ENCODE data around the gene ITM2B. TPM values are rescaled to one million over a fixed set of nuclear protein-coding genes. Genes with fewer than 3 reads are reported as not detected.

ITM2B gene
- total and polyA plus RNA-seq, 3 donors from 2014 or later: 330 to 588 (median 351) TPM

GRCh38 chr13:48260970-48261369 lies 28.0 kb downstream of the ITM2B start:
- TF ChIP-seq CTCF (IDR thresholded peaks at IDR 0.05): no peak
- TF ChIP-seq POLR2A (IDR thresholded peaks at IDR 0.05): no peak
- no peaks in the 10 kb centered on the region for H3K9me3 ChIP-seq
- WGBS, 2 donors: 87 to 92% methylated on average over 4 of the region's 4 CpGs
- no peaks in the 10 kb centered on the region for H3K27me3 ChIP-seq
- no peak overlapping the region for H3K4me3 ChIP-seq
- no peaks in the 10 kb centered on the region for H3K36me3 ChIP-seq (ENCODE audit: low read depth, missing control alignments)
- intact Hi-C loops (cut with DNase I; ENCODE audit: low total_unique reads): no loop called here
- DNase-seq: no peak
- H3K4me1 ChIP-seq: no peaks in the 10 kb centered on the region
- no peak overlapping the region for H3K27ac ChIP-seq

- 88 to 97% methylated on average over 1 of the region's 1 CpG for WGBS, 2 donors
- no peak for TF ChIP-seq POLR2A (IDR thresholded peaks at IDR 0.05)
- TF ChIP-seq CTCF (IDR thresholded peaks at IDR 0.05): no peak
- H3K27ac ChIP-seq: no peak overlapping the region
- H3K4me3 ChIP-seq: no peak overlapping the region
- H3K9me3 ChIP-seq: no peaks in the 10 kb centered on the region
- intact Hi-C loops (cut with DNase I; ENCODE audit: low total_unique reads): no loop called here
- no peaks in the 10 kb centered on the region for H3K27me3 ChIP-seq
- H3K36me3 ChIP-seq (ENCODE audit: low read depth, missing control alignments): no peaks in the 10 kb centered on the region
- no peaks in the 10 kb centered on the region for H3K4me1 ChIP-seq
- DNase-seq: no peak
Measured at GRCh38 chr13:48263196-48263595, 30.2 kb downstream of the ITM2B start.

- WGBS, 2 donors: 86 to 94% methylated on average over 2 of the region's 2 CpGs
- DNase-seq: no peak
- H3K4me3 ChIP-seq: no peak overlapping the region
- no peak for TF ChIP-seq CTCF (IDR thresholded peaks at IDR 0.05)
- no peaks in the 10 kb centered on the region for H3K4me1 ChIP-seq
- H3K36me3 ChIP-seq (ENCODE audit: low read depth, missing control alignments): no peaks in the 10 kb centered on the region
- no peaks in the 10 kb centered on the region for H3K9me3 ChIP-seq
- intact Hi-C loops (cut with DNase I; ENCODE audit: low total_unique reads): no loop called here
- no peaks in the 10 kb centered on the region for H3K27me3 ChIP-seq
- no peak overlapping the region for H3K27ac ChIP-seq
Measured at GRCh38 chr13:48264058-48264457, 31.1 kb downstream of the ITM2B start.

- DNase-seq: no peak
- H3K9me3 ChIP-seq: no peaks in the 10 kb centered on the region
- no peaks in the 10 kb centered on the region for H3K27me3 ChIP-seq
- no peaks in the 10 kb centered on the region for H3K4me1 ChIP-seq
- H3K27ac ChIP-seq: no peak overlapping the region
- TF ChIP-seq CTCF (IDR thresholded peaks at IDR 0.05) (no peak), POLR2A (IDR thresholded peaks at IDR 0.05) (no peak)
- intact Hi-C loops (cut with DNase I; ENCODE audit: low total_unique reads): no loop called here
- H3K4me3 ChIP-seq: no peak overlapping the region
- H3K36me3 ChIP-seq (ENCODE audit: low read depth, missing control alignments): no peaks in the 10 kb centered on the region
- WGBS, 2 donors: 88 to 92% methylated on average over 8 of the region's 8 CpGs
Measured at GRCh38 chr13:48265217-48265815, 32.3 kb downstream of the ITM2B start.

- no peaks in the 10 kb centered on the region for H3K4me1 ChIP-seq
- H3K36me3 ChIP-seq (ENCODE audit: low read depth, missing control alignments): no peaks in the 10 kb centered on the region
- no peaks in the 10 kb centered on the region for H3K9me3 ChIP-seq
- no peaks in the 10 kb centered on the region for H3K27me3 ChIP-seq
- TF ChIP-seq CTCF (IDR thresholded peaks at IDR 0.05): no peak
- no peak overlapping the region for H3K27ac ChIP-seq
- intact Hi-C loops (cut with DNase I; ENCODE audit: low total_unique reads): no loop called here
- no peak for DNase-seq
- no peak overlapping the region for H3K4me3 ChIP-seq
Measured at GRCh38 chr13:48266150-48266549, 33.1 kb downstream of the ITM2B start.
